22Rv1 (cell line): Measurements from ENCODE around the gene SZT2.

Experiments used
- ZFX ChIP-seq: fragments of 450-650 bp; IDR thresholded peaks from 2 replicates; pipeline ENCODE4 v1.6.1; 2017; ENCODE audit warnings: antibody characterized with exemption, borderline replicate concordance
- TF ChIP-seq, protein P1 (sequence below): fragments of 450-650 bp; IDR thresholded peaks from 2 replicates; pipeline ENCODE4 v1.5.1; 2017; ENCODE audit warnings: mild to moderate bottlenecking

DNA sequence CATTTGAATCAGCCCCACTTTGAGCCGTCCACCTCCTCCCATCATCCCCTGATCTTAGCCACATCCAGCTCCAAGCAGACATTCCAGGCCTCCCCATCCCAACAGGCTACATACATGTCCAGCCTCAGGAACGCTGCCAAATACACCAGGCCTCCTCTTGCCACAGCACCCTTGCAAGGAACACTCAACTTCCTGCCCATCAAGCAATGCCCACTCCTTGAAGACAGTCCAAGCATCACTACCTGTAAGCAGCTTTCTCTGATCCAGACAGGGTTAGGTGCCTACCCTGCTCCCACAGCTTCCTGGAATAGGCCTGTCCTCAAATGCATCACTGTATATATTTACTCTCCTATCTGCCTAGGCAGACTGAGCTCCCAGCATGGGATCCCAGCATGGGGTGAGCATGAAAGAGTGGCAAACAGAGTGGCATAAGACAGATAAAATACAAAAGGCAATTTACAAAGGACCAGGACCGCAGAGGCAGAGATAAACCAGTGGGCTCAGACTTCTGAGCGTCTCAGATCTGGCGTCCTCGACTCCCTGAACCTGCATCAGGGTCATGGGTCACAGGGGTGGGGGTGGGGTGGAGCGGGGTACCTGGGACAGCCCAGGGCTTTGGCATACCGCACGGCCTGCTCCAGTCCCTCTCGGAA lies 63.2 kb downstream of the SZT2 start:
- TF ChIP-seq, protein P1, sequence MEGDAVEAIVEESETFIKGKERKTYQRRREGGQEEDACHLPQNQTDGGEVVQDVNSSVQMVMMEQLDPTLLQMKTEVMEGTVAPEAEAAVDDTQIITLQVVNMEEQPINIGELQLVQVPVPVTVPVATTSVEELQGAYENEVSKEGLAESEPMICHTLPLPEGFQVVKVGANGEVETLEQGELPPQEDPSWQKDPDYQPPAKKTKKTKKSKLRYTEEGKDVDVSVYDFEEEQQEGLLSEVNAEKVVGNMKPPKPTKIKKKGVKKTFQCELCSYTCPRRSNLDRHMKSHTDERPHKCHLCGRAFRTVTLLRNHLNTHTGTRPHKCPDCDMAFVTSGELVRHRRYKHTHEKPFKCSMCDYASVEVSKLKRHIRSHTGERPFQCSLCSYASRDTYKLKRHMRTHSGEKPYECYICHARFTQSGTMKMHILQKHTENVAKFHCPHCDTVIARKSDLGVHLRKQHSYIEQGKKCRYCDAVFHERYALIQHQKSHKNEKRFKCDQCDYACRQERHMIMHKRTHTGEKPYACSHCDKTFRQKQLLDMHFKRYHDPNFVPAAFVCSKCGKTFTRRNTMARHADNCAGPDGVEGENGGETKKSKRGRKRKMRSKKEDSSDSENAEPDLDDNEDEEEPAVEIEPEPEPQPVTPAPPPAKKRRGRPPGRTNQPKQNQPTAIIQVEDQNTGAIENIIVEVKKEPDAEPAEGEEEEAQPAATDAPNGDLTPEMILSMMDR: no peak
- no peak for TF ChIP-seq ZFX
